ENCODE results near the gene DDX24. TPM values are rescaled to one million over a fixed set of nuclear protein-coding genes. Genes with fewer than 3 reads are reported as not detected.

DDX24 gene
- total and polyA plus RNA-seq, 2 experiments from 2014 or later = 127 to 145 TPM

DNA sequence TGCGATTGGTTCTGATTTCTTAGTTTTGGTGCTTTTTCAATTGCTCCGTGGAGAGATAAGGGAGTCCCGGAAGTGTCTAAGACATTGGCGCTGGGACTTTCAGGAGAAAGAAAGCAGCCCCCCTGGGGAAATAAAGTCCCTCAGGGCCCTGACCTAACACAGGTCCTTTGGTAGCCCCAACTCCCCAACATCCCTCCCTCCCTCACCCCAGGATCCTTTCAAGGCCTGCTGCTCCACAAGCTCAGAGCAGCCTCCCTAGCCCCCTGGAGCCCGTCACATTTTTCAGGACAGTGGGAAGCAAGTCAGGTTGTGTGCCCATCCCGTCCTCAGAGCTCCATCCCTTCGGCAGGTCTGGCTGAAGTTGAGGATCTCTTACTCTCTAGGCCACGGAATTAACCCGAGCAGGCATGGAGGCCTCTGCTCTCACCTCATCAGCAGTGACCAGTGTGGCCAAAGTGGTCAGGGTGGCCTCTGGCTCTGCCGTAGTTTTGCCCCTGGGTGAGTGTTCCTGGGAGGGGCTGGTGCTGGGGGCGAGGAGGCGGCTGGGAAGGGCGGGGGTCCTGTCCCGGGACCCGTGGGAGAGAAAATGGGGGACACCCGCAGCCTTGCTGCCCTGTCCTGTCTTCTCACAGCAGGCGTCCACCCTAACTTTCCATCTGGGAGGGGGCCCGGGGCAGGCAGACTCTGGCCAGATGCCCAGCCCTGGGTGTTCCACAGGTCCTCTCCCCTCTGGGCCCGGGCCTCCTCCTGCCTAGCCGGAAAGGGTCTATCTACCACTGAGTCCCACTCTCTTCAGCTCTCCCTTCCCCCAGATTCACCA, 30.5 kb upstream of the DDX24 start:
- Histone ChIP-seq H3K27me3 (no peaks in the 10 kb centered on the region), H3K4me3 (no peak overlapping the region), H3K27ac (no peak overlapping the region), H3K36me3 (replicated peaks; ENCODE audit: insufficient read depth, low read depth) (no peaks in the 10 kb centered on the region), H3K4me2 (no peak overlapping the region), H4K20me1 (ENCODE audit: insufficient read depth, poor library complexity, severe bottlenecking) (no peaks in the 10 kb centered on the region), H3K4me1 (ENCODE audit: insufficient read depth) (no peaks in the 10 kb centered on the region), H3K9me2 (replicated peaks; ENCODE audit: insufficient read depth) (no peaks in the 10 kb centered on the region), H2AFZ (no peak overlapping the region), H3K79me2 (no peaks in the 10 kb centered on the region), H3K9me3 (ENCODE audit: low read depth) (no peaks in the 10 kb centered on the region)
- DNase-seq (ENCODE audit: low spot score) = no peak
- TF ChIP-seq EZH2 (IDR thresholded peaks at IDR 0.05; ENCODE audit: borderline replicate concordance) (no peak), EZH2phosphoT487 (IDR thresholded peaks at IDR 0.05; ENCODE audit: low read depth, severe bottlenecking, unreplicated experiment) (no peak)
- TF ChIP-seq, protein P1, sequence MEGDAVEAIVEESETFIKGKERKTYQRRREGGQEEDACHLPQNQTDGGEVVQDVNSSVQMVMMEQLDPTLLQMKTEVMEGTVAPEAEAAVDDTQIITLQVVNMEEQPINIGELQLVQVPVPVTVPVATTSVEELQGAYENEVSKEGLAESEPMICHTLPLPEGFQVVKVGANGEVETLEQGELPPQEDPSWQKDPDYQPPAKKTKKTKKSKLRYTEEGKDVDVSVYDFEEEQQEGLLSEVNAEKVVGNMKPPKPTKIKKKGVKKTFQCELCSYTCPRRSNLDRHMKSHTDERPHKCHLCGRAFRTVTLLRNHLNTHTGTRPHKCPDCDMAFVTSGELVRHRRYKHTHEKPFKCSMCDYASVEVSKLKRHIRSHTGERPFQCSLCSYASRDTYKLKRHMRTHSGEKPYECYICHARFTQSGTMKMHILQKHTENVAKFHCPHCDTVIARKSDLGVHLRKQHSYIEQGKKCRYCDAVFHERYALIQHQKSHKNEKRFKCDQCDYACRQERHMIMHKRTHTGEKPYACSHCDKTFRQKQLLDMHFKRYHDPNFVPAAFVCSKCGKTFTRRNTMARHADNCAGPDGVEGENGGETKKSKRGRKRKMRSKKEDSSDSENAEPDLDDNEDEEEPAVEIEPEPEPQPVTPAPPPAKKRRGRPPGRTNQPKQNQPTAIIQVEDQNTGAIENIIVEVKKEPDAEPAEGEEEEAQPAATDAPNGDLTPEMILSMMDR (IDR thresholded peaks at IDR 0.05; ENCODE audit: poor library complexity) = no peak
- WGBS (ENCODE audit: low lambda C conversion rate, missing lambda C conversion rate) = 93% methylated on average over 16 of the region's 20 CpGs

DNA sequence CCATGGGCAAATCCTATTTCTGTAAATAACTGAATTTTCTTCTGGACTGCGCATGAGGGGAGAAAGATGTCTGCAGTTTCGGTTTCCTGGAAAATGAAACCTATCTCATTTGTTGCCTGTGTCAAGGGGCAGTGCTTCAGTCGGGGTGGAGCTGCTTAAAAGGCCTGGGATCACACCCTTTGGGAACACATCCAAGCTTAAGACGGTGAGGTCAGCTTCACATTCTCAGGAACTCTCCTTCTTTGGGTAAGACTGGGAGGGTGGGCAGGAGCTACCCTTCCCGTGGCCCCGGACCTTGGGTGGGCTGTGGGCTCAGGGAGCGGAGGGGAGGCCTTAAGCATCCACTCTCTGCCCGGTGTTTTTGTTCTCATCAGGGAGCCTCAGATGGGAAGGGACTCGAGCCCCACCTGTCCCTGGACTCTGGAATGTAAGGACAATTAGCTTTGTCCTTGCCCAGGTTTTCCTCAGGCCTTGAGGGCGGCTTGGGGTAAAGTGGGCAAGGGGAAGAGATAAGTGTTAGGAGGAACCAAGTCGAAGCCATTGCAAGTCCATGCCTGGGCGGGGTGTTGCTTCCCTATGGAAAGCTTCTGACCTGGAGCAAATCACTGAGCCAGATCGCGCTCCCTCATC, 29.7 kb upstream of the DDX24 start, which contains the start of gene IFI27:
Gene IFI27 (plus strand): TSS at position 185 of the 630 bp plus-strand sequence.
- H3K4me2 ChIP-seq = no peak within 1 kb of the TSS
- no peak for DNase-seq (ENCODE audit: low spot score)
- no peak within 1 kb of the TSS for H3K27ac ChIP-seq
- no peaks in the 10 kb centered on the region for H3K27me3 ChIP-seq
- WGBS (ENCODE audit: low lambda C conversion rate, missing lambda C conversion rate) = 88% methylated on average over 14 of the region's 14 CpGs
- no peak within 1 kb of the TSS for H3K4me3 ChIP-seq
- H3K9me3 ChIP-seq (ENCODE audit: low read depth) = no peaks in the 10 kb centered on the region
- no peaks in the 10 kb centered on the region for H3K36me3 ChIP-seq (replicated peaks; ENCODE audit: insufficient read depth, low read depth)
- no peaks in the 10 kb centered on the region for H4K20me1 ChIP-seq (ENCODE audit: insufficient read depth, poor library complexity, severe bottlenecking)
- H3K9me2 ChIP-seq (replicated peaks; ENCODE audit: insufficient read depth) = no peaks in the 10 kb centered on the region
- H3K4me1 ChIP-seq (ENCODE audit: insufficient read depth) = no peaks in the 10 kb centered on the region
- no peak within 1 kb of the TSS for H2AFZ ChIP-seq
- no peak for TF ChIP-seq EZH2phosphoT487 (IDR thresholded peaks at IDR 0.05; ENCODE audit: low read depth, severe bottlenecking, unreplicated experiment)
- TF ChIP-seq, protein P1 (IDR thresholded peaks at IDR 0.05; ENCODE audit: poor library complexity) = no peak
- no peak for TF ChIP-seq EZH2 (IDR thresholded peaks at IDR 0.05; ENCODE audit: borderline replicate concordance)
- no peaks in the 10 kb centered on the region for H3K79me2 ChIP-seq

DNA sequence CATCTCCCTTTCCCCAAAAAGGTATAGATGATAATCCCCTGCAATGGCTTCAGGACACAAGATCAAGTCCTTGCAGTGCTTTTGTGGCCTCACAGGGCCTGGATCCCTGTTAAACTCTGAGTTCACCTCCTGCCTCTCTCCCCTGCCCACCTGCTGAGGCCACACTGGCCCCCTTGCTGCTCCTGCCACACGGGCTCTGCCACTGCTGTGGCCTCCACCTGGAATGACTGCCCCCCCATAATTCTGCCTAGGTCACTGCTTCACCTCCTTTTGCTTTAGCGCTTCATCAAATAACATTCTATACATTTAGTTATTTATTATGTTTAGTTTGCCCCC, 28.9 kb upstream of the DDX24 start:
- H4K20me1 ChIP-seq (ENCODE audit: insufficient read depth, poor library complexity, severe bottlenecking) = no peaks in the 10 kb centered on the region

More for the DNA sequence above, 28.9 kb upstream of the DDX24 start:
- Histone ChIP-seq H3K36me3 (replicated peaks; ENCODE audit: insufficient read depth, low read depth) (no peaks in the 10 kb centered on the region), H3K4me1 (ENCODE audit: insufficient read depth) (no peaks in the 10 kb centered on the region), H3K27me3 (no peaks in the 10 kb centered on the region), H3K79me2 (no peaks in the 10 kb centered on the region), H3K9me3 (ENCODE audit: low read depth) (no peaks in the 10 kb centered on the region), H3K4me2 (no peak overlapping the region), H2AFZ (no peak overlapping the region), H3K27ac (no peak overlapping the region), H3K4me3 (no peak overlapping the region), H3K9me2 (replicated peaks; ENCODE audit: insufficient read depth) (no peaks in the 10 kb centered on the region)
- TF ChIP-seq EZH2phosphoT487 (IDR thresholded peaks at IDR 0.05; ENCODE audit: low read depth, severe bottlenecking, unreplicated experiment) = no peak
- TF ChIP-seq, protein P1 (IDR thresholded peaks at IDR 0.05; ENCODE audit: poor library complexity) = no peak
- no peak for TF ChIP-seq EZH2 (IDR thresholded peaks at IDR 0.05; ENCODE audit: borderline replicate concordance)
- no peak for DNase-seq (ENCODE audit: low spot score)
- WGBS (ENCODE audit: low lambda C conversion rate, missing lambda C conversion rate) = 90% methylated on average over 2 of the region's 2 CpGs
